HG02884 (cell line): ENCODE results near the gene IFITM1.
"Not testable (repeated sequence)": the region's sequence is repeated elsewhere in the genome, so short reads cannot be mapped to it uniquely, and the experiment has no call there.

Experiments
- ATAC-seq: cut with Tn5 transposase; IDR thresholded peaks from one replicate; pipeline ENCODE4 v1.9.1; 2021; ENCODE audit warnings: mild to moderate bottlenecking, moderate library complexity; ENCODE audit not compliant: unreplicated experiment

IFITM1 gene

DNA sequence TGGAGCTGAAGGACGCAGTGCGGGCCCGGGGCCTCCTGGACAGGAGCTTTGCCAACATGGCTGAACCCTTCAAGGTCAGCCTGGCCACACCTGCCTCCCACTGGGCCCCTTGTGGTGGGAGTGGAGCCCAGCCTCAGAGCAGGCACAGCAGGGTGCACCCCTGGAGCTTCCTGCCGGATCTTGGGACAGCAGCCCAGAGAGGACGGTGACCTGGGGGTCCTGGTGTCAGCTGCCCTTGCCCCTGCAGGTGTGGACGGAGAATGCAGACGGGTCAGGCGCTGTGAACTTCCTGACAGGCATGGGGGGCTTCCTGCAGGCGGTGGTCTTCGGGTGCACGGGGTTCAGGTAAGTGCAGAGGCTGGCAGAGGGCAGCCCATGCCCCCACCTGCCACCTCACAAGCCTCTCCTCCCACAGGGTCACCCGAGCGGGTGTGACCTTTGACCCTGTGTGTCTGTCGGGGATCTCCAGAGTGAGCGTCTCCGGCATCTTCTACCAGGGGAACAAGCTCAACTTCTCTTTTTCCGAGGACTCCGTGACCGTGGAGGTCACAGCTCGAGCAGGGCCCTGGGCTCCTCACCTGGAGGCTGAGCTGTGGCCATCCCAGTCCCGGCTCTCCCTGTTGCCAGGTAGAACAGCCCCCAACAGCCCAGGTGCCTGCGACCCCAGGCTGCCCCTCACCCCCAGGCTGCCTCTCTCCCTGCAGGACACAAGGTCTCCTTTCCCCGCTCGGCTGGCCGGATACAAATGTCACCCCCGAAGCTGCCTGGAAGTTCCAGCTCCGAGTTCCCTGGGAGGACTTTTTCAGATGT is 19.8 kb upstream of the IFITM1 start:
- ATAC-seq: no peak

DNA sequence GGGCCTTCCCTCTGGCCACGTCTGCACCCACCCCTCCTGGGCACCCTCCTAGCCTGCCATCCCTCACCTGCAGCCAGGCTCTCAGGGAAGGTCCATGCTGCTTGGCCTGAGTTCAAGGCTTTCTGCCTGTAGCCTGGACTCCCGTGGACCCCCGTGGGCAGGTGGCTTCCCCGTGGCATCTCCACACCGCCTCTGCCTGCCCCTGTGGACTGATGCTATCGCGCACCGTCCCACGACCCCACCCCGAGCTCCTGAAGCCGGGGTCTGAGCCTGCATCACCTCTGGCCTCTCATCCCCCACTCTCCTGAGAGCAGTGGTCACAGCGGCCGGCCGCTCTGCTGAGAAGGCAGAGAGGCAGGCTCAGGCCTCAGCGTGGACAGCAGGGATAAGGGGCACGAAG is 19.1 kb upstream of the IFITM1 start:
- no peak for ATAC-seq

DNA sequence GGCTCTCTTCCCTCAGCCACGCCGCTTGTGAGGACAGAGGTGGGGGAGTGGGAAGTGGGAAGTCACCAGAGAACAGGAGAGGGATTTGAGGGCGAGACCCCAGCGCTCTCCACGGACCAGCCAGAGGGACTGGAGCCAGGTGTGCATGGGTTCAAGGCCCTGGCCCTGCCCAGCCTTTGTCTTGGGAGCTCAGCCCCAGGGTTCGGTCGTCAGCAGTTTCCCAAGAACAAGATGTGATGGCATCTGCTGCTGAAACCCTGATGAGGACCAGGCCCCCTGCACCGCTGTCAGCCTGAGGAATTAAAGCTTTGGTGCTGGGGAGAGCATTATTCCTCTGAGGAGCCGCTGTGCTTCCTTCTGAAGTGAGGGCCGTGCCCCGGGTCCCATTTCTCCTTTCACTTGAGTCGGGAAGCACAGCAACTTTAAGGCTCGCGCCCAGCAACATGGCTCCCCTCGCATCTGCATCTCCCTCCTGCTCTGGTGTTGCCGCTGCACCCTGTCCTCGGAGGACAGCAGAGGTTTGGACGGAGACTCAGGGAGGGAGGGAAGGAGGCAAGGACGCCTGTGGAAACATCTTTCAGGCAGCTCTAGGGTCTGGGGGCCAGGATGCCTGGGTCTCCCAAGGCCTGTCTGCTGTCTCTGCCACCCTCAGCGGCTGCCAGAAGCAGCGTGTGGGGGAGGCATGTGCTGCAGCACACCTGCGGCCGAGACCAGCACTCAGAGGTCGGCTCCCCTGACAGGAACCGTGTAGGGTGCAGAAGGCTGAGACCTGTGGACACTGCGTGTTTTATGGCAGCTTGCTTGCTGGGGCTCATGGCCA is 18.3 kb upstream of the IFITM1 start:
- ATAC-seq: no peak

GRCh38 chr11:296171-297050 is 17.4 kb upstream of the IFITM1 start:
- no peak for ATAC-seq

- no peak for ATAC-seq
These were observed 16.7 kb upstream of the IFITM1 start for GRCh38 chr11:297051-297585.

- no peak for ATAC-seq
These were observed 16.0 kb upstream of the IFITM1 start for GRCh38 chr11:297586-298405.

- no peak for ATAC-seq
These were observed 15.3 kb upstream of the IFITM1 start for GRCh38 chr11:298406-299065.

DNA sequence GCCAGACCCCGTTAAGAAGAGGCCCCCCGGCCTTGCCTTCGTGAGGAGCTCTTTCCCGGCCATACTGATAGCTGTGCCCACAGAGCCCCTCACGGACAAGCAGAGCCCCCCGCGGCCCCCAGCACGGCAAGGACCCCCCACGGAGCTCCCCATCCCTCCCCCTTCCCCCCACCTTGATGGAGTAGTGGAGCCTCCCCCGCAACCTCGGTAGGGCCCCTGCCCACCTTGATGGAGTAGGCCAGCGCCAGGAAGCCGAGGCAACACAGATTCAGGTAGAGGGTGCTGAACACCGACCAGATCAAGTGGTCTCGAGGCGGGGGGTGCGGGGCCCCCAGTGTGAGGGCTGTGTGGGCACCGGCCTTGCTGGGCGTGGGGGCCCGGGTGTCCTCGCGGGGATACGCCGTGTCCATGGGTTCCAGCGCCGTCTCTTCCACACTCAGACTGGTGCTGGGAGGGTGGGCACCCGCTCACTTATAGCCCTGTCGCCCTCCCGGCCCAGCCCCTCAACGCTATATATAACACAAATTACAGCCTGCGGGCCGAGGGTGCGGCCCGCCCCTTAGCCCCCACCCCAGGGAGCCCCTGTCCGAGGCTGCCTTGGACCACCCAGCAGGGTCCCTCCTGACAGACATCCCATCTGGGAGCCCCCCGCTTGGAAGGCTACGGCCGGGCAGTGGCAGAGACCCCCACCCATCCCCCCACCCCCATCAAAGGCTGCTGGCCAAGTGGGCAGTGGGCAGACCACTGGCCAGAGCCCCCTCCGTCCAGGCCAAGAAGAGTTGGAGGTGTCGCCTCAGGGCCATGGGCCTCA is 14.6 kb upstream of the IFITM1 start, which contains the start of gene IFITM5:
IFITM5 (minus strand) TSS at position 446 of the 811 bp plus-strand sequence; CDS start at position 410, 36 bp downstream.
- ATAC-seq: no peak

- ATAC-seq: no peak
These were observed 13.7 kb upstream of the IFITM1 start for GRCh38 chr11:299951-300735.

DNA sequence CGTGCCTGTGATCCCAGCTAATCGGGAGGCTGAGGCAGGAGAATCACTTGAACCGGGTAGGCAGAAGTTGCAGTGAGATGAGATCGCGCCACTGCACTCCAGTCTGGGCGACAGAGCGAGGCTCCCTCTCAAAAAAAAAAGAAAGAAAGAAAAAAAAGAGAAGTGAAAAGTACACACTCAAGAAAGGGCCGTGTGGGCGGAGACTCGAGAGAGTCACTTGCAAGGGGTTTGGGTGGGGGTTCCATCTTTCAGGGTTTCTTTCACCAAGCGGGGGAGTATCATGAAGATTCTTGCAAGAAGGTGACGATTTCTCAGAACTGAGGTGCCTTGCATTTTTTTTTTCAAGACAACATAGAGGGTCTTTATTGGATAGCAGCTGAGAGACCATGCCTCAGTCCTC is 10.5 kb upstream of the IFITM1 start:
- no peak for ATAC-seq

DNA sequence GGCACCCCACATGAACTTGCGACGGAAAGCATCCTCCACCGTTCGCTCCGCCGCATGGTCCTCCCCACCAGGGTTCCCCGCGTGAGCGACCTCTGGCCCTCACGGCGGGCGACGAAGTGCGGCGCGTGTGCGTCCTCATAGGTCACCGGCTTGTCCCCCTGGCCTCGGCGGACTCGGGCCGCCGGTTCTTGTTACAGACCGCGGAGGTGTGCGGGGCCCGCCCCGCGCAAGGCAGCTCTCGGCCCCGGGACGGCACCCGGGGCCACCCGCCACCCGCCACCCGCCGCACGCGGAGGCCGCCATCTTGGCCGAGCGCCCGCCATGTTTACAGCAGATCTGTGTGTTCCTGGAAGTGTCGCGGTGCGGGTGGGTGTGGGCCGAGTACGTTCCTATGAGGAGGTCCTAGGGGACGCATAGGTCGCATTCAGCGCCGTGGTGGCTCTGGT is 9.8 kb upstream of the IFITM1 start:
- ATAC-seq: no peak

DNA sequence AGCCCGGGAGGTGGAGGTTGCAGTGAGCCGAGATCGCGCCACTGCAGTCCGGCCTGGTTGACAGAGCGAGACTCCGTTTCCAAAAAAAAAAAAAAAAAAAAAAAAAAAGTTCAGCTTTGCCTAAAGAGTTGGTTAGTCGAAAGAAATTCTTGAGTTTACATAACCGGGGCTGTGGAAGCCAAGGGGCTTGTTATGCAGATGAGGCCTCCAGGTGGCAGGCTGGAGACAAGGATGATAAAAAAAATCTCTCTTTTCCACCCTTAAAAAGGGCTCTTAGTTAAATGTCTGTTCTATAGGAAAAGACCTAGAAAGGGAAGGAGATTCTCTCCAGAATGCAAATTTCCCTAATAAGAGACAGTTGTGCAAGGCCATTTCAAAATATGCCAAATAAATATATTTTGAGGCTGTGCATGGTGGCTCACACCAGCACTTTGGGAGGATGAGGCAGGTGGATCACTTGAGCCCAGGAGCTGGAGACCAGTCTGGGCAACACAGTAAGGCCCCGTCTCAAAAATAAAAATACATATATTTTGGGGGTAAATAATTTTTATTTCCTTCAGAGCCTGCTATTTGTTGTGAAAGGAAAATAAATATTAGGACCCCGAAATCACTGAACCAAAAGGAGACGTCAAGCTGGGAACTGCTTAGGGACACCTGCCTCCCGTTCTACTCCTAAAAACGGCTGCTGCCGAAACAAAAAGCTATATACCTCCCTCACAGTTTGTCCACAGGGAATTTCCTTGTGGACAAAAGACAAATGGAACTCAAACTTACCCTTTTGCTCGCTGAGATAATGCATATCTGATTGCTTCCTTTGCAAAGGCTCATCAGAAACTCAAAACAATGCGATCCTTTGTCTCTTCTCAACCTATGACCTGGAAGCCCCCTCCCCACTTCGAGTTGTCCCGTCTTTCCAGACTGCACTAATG is 8.7 kb upstream of the IFITM1 start:
- ATAC-seq: no peak

DNA sequence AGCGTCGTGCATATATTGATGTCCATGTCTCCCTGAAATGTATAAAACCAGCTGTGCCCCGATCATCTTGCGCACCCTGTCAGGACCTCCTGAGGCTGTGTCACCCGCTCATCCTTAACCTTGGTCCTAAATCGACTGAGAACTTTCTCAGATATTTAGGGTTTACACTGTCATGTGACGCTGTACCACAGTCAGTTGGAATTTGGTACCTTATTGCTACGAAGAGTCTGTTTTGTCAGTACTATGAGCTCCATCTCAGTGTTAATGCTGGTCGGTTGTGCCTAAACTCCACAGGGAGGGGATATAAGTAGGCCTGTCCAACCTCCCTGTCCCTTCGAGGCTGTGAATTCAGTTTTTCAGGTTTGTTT is 8.0 kb upstream of the IFITM1 start:
- ATAC-seq: no peak

DNA sequence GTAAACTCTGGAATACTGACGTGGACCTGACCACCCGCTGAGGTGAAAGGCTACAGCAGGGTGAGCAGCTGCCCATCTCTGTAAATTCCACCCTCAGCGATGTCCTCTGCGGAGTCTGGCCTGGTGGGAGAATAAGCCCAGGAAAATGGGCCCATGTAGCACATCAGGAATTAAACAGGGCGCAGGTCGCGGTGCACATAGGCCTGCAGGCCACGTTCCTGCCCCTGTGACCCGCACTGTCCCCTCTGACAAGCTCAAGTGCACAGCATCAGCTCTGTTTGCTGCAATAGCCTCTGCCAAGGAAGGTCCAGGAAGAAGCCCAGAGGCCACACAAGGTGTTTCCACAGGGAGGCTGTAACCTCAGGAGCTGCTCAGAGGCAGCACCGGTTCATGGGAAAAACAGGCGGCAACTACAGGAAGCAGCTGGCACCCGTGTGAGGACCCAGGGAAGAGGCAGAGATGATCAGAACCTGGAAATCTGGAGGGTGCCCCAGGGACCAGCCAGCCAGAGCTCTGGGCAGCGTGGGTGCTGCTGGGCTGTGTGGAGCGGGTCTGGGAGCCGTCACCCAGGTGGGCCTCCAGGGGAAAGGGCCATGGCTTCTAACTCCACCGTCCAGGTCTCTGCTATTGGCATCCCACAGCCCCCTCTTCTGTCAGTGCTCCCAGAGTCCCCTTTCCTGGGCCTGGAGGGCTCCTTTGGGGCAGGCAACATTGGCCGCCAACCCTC is 7.0 kb upstream of the IFITM1 start:
- no peak for ATAC-seq

DNA sequence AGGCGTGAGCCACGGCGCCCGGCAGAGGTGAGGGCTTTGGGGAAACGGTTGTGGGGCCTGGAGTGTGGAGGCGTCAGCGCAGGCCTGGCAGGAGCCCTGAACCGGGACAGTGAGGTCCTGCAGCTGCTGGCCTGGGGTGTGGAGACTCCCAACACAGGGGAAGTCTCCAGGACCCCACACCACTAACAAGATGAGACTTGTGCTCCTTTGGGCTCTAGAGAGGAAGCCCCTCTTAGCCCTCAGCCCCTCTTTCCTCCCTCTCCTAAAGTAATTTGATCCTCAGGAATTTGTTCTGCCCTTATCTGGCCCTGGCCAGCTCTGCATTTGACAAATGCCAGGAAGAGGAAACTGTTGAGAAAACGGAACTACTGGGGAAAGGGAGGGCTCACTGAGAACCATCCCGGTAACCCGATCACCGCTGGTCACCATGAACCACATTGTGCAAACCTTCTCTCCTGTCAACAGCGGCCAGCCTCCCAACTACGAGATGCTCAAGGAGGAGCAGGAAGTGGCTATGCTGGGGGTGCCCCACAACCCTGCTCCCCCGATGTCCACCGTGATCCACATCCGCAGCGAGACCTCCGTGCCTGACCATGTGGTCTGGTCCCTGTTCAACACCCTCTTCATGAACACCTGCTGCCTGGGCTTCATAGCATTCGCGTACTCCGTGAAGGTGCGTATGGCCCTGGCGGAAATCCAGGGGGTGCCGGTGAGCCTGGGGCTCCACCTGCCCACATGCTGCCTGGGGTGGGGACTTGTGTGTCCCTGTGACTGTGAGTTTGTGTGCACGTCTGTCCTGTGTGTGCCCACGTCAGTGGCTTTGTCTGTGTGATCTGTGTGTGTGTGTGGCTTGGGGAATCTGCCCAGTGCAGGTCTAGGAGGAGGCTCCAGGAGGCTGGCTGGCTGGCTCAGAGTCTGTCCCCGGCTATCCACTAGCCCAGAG is 5.8 kb upstream of the IFITM1 start, which contains the start of gene IFITM2:
IFITM2 (plus strand) TSS at position 51 of the 943 bp plus-strand sequence; CDS start at position 428, 377 bp downstream.
- not testable (repeated sequence) for ATAC-seq
